Activated naive CD8-positive, alpha-beta T cell treated with anti-CD3 and anti-CD28 coated beads for 36 hours (primary cell): Measurements from ENCODE around the gene RALGPS1. TPM values are rescaled to one million over a fixed set of nuclear protein-coding genes. Genes with fewer than 3 reads are reported as not detected.

ENCODE experiments used
- DNase-seq: peaks from one replicate; pipeline ENCODE4 v3.0.0; 2021
- H3K27ac Mint-ChIP-seq: one replicate; pipeline ENCODE4 v1.8.0; 2022; ENCODE audit warnings: mild to moderate bottlenecking, moderate library complexity, mixed read lengths
- H3K27me3 Mint-ChIP-seq: one replicate; pipeline ENCODE4 v1.8.0; 2022; ENCODE audit warnings: mild to moderate bottlenecking, mixed read lengths
- H3K36me3 Mint-ChIP-seq: one replicate; pipeline ENCODE4 v1.8.0; 2021; ENCODE audit warnings: mild to moderate bottlenecking, mixed read lengths
- H3K4me1 Mint-ChIP-seq: one replicate; pipeline ENCODE4 v1.8.0; 2021; ENCODE audit warnings: mixed read lengths
- H3K4me3 Mint-ChIP-seq: one replicate; pipeline ENCODE4 v1.8.0; 2022; ENCODE audit warnings: mild to moderate bottlenecking, moderate library complexity, mixed read lengths
- H3K9me3 Mint-ChIP-seq: one replicate; pipeline ENCODE4 v1.8.0; 2022; ENCODE audit warnings: mixed read lengths
- total RNA-seq, 2 experiments: library from RNA; stranded (reverse); gene quantifications; one replicate each; pipeline ENCODE4 v1.2.3, GENCODE V29; 2021

RALGPS1 gene
- total RNA-seq, 2 experiments from 2014 or later = 0.56 to 1.1 TPM

DNA sequence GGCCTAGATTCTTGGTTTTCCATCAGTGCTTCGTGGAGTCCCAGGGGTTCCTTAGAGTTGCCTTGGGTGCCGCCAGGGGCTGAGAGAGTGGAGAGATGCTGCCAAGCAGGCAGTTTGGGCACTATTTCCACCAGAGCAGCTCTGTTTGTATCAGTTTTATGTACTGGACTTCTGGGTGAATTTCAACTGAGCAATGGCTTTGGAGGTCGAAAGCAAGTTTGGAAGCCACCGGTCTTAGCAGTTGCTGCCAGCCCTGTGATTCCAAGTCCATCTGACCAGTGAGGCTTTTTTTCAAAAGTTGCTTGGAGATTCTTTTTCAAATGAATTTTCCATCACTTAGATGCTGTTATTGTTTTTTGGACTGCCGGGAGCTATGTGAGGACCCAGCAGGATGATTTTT is 139.4 kb downstream of the RALGPS1 start:
- H3K4me1 Mint-ChIP-seq = peaks cover 5% of the 10 kb centered on the region
- no peaks in the 10 kb centered on the region for H3K36me3 Mint-ChIP-seq
- no peak overlapping the region for H3K4me3 Mint-ChIP-seq
- no peaks in the 10 kb centered on the region for H3K27me3 Mint-ChIP-seq
- no peak for DNase-seq
- H3K27ac Mint-ChIP-seq = no peak overlapping the region
- no peaks in the 10 kb centered on the region for H3K9me3 Mint-ChIP-seq

DNA sequence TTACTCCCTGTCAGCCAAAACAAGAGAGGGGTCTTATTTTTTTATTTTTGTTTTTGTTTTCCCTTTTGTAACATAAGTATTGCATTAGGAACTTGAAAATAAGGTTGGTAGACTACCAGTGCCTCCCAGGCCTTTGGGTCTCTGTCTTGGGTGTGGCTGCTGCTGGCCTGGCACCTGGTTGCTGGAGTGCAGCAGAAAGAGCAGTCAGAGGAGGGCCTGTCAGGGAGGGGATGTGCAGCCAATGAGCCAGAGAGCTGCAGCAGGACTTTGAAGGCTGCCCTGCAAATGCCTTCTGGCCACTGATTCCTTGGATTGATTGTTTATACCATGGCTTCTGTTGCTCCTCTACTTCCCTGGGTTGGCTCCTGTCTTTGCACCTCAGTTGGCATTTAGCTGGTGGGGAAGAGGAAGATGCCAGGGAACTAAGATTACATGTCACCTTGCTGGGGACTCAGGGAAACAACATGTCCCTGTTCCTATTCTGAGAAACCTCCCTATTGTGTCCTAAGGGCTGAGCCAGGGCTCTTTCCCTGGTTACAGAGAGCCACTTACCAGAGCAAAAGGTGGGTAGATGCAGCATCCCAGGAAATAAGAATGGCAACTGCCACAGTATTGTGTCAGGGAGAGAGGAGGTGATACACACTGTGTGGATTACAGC is 141.3 kb downstream of the RALGPS1 start:
- no peaks in the 10 kb centered on the region for H3K27me3 Mint-ChIP-seq
- no peak overlapping the region for H3K27ac Mint-ChIP-seq
- H3K4me1 Mint-ChIP-seq = peaks cover 2% of the 10 kb centered on the region
- no peaks in the 10 kb centered on the region for H3K9me3 Mint-ChIP-seq
- H3K4me3 Mint-ChIP-seq = no peak overlapping the region
- H3K36me3 Mint-ChIP-seq = no peaks in the 10 kb centered on the region
- no peak for DNase-seq

DNA sequence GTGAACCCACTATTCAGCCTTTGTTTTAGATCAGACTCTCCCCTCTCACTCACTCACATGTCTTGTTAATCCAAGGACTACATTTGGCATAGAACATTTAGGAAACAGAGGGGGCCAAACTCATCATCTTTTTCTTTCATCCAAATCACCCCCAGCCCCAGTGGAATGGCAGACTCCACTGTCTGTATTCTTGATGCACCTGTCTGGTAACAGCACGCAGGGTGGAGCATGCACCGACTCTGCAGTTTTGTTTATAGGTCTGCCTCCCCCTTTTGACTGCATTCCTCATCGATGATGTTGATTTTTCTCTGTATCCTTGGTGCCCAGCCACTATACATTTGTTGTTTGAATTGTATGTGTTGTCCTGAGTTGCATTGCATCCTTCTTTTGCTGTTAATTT is 141.9 kb downstream of the RALGPS1 start:
- no peaks in the 10 kb centered on the region for H3K36me3 Mint-ChIP-seq
- no peak for DNase-seq
- no peaks in the 10 kb centered on the region for H3K27me3 Mint-ChIP-seq
- no peak overlapping the region for H3K27ac Mint-ChIP-seq
- H3K4me1 Mint-ChIP-seq = peaks cover 2% of the 10 kb centered on the region
- H3K9me3 Mint-ChIP-seq = no peaks in the 10 kb centered on the region
- no peak overlapping the region for H3K4me3 Mint-ChIP-seq

DNA sequence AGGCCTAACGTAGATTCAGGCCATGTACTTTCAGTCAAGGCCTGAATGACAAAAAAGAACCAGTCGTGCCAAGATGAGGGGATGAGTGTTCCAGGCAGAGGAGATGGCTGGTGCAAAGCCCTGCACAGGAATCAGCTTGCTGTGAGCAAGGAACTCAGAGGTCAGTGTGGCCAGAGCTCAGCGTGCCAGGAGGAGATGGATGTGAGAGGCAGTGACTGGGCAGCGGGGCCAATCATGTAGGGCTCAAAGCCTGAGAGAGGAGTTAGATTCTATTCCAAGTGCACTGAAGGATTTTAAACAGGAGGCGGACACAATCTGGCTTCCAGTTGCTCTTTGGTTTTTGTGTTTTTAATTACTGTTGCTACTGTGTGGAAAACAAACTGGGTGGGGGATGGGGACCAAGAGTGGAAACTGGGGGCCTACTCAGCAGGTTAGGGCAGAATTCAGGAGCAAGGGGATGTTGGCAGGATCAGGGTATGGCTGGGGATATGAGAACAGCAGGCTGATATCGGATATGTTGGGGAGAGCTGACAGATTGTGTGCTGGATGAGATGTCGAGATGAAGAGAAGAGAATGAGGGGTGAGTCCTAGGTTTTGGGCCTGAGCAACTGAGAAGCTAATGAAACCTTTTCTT is 143.5 kb downstream of the RALGPS1 start:
- Mint-ChIP-seq H3K4me3 (no peak overlapping the region), H3K27ac (no peak overlapping the region), H3K9me3 (no peaks in the 10 kb centered on the region), H3K4me1 (peaks cover 2% of the 10 kb centered on the region), H3K27me3 (no peaks in the 10 kb centered on the region), H3K36me3 (no peaks in the 10 kb centered on the region)
- no peak for DNase-seq

- no peaks in the 10 kb centered on the region for H3K9me3 Mint-ChIP-seq
- H3K27ac Mint-ChIP-seq = no peak overlapping the region
- H3K27me3 Mint-ChIP-seq = no peaks in the 10 kb centered on the region
- H3K36me3 Mint-ChIP-seq = no peaks in the 10 kb centered on the region
- H3K4me1 Mint-ChIP-seq = peaks cover 2% of the 10 kb centered on the region
- H3K4me3 Mint-ChIP-seq = no peak overlapping the region
- no peak for DNase-seq
Measured at GRCh38 chr9:127058645-127059021, 144.1 kb downstream of the RALGPS1 start.

GRCh38 chr9:127059030-127059429 is 144.4 kb downstream of the RALGPS1 start:
- Mint-ChIP-seq H3K36me3 (no peaks in the 10 kb centered on the region), H3K27me3 (no peaks in the 10 kb centered on the region), H3K4me1 (peaks cover 2% of the 10 kb centered on the region), H3K27ac (no peak overlapping the region), H3K4me3 (no peak overlapping the region), H3K9me3 (no peaks in the 10 kb centered on the region)
- DNase-seq = no peak

DNA sequence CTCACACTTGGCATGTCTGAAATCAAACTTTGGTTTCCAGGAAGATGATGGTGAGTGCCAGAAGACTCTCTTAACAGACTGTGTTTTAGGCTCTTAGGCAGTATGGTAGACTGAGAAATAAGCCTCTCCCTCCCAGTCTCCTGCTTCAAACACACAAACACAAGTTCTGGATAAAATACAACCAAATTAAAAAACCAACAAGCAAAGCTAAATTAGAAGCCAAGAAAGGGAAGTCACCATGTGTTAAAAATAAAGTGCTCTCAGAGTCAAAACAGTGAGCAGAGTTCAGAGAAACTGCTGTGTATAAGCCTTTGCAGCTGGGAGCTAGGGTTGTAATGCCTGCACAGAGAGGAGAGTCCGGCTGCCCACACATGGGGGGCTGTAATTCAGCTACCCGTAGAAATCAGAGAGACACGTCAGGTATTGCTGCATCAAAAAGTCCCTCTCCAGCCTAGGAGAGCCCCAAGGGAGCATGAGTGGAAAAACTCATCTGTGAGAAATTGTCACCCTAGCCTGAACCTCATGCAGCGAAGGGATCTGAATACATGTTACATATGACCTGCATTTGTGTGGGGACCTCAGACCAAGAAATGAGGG is 145.3 kb downstream of the RALGPS1 start:
- H3K9me3 Mint-ChIP-seq = no peaks in the 10 kb centered on the region
- H3K4me1 Mint-ChIP-seq = peaks cover 2% of the 10 kb centered on the region
- no peaks in the 10 kb centered on the region for H3K27me3 Mint-ChIP-seq
- DNase-seq = no peak
- no peak overlapping the region for H3K27ac Mint-ChIP-seq
- no peak overlapping the region for H3K4me3 Mint-ChIP-seq
- no peaks in the 10 kb centered on the region for H3K36me3 Mint-ChIP-seq

DNA sequence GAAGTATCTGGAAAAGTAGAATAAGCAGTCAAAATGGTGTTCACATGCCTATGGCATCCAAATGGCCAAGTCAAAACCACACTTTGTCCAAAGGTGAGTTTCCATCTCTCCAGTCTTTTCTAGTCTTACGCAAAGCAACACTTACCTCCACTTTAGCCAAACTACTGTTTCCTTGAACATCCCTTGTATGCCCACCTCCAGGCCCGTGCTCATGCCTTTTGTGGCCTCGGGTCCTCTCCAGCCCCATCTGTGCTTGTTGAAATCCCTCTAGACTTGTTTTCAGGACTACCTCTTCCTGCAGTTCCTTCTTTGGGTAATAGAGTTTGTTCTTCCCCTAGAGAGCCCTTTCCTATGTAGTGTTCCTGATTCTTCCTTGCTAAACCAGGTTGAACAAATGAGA is 146.8 kb downstream of the RALGPS1 start:
- Mint-ChIP-seq H3K4me3 (no peak overlapping the region), H3K4me1 (peaks cover 2% of the 10 kb centered on the region), H3K36me3 (no peaks in the 10 kb centered on the region), H3K9me3 (no peaks in the 10 kb centered on the region), H3K27ac (no peak overlapping the region), H3K27me3 (no peaks in the 10 kb centered on the region)
- no peak for DNase-seq

DNA sequence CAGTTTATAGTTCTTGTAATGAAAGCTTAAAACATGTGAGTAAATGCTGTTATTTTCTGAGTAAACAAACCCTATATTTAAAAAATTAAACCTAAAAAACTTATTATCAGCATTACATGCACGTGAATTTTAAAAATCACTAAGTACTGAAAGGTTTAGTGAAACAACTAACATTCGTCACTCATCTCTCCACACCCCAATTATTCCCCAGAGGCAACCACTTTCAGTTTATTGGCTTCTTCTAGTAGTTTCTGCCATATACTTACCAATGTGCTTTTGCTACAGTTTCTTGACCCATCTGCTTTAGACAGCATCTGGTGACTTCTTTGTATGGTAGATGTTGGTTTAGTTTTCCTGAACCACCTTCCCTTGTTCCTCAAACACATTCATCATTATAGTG is 149.8 kb downstream of the RALGPS1 start:
- H3K27me3 Mint-ChIP-seq = no peaks in the 10 kb centered on the region
- no peaks in the 10 kb centered on the region for H3K36me3 Mint-ChIP-seq
- H3K9me3 Mint-ChIP-seq = no peaks in the 10 kb centered on the region
- H3K4me3 Mint-ChIP-seq = no peak overlapping the region
- no peak overlapping the region for H3K27ac Mint-ChIP-seq
- DNase-seq = no peak
- H3K4me1 Mint-ChIP-seq = no peaks in the 10 kb centered on the region

DNA sequence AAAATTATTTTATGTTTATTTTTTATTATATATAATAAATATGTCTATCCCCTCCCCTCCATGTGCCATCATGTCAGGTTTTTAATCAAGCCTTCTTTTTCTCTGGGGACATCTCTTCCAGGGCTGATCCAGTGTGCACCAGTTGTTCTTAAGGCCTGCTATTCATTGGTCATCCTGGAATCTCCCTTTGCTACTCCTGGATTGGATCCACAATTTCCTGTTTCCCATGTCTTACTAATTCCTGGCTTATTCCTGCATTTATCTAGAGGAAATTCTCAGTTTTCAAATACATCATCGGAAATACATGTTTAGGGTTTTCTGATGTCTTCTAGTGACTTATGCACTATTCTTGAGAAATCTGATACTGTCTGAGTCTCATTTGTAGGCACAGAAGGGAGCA is 151.0 kb downstream of the RALGPS1 start:
- no peak overlapping the region for H3K4me3 Mint-ChIP-seq
- H3K4me1 Mint-ChIP-seq = no peaks in the 10 kb centered on the region
- no peaks in the 10 kb centered on the region for H3K36me3 Mint-ChIP-seq
- DNase-seq = no peak
- H3K9me3 Mint-ChIP-seq = no peaks in the 10 kb centered on the region
- H3K27ac Mint-ChIP-seq = no peak overlapping the region
- H3K27me3 Mint-ChIP-seq = no peaks in the 10 kb centered on the region

- DNase-seq = no peak
- H3K27me3 Mint-ChIP-seq = no peaks in the 10 kb centered on the region
- H3K4me3 Mint-ChIP-seq = no peak overlapping the region
- H3K27ac Mint-ChIP-seq = no peak overlapping the region
- H3K9me3 Mint-ChIP-seq = peaks cover 2% of the 10 kb centered on the region
- H3K4me1 Mint-ChIP-seq = no peaks in the 10 kb centered on the region
- peaks cover 2% of the 10 kb centered on the region for H3K36me3 Mint-ChIP-seq
Measured at GRCh38 chr9:127066060-127066850, 151.7 kb downstream of the RALGPS1 start.

- no peaks in the 10 kb centered on the region for H3K27me3 Mint-ChIP-seq
- DNase-seq = no peak
- no peaks in the 10 kb centered on the region for H3K4me1 Mint-ChIP-seq
- no peak overlapping the region for H3K4me3 Mint-ChIP-seq
- no peak overlapping the region for H3K27ac Mint-ChIP-seq
- peaks cover 3% of the 10 kb centered on the region for H3K36me3 Mint-ChIP-seq
- peaks cover 3% of the 10 kb centered on the region for H3K9me3 Mint-ChIP-seq
Measured at GRCh38 chr9:127066851-127067136, 152.2 kb downstream of the RALGPS1 start.

DNA sequence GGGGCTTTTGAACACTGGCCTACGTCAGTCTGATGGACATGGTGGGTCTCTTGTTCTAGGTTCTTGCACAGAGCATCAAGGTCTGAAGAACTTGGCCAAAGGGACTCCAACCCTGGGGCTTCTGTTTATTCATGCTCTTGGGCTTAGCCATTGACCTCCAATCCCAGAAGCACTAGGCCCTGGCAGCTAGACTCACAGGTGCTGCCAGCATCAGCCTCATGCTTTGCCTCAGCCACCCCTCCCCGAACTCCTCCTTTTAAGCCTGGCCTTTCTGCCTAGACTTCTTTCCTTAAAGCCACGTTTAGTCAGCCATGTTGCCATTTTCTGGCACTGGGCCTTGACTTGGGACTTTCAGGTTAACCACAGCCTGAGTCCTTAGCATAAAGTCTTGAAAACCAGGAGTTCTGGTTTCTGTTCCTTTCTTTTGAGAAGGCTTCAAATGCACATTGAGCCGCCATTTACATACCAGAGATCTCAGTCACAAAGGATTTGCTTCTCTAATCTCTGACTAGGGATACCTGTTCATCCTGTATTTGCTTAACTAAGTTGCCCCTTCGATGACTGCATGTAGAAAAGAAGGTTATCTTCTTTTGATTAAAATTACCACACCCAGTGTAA is 153.1 kb downstream of the RALGPS1 start:
- H3K9me3 Mint-ChIP-seq = peaks cover 9% of the 10 kb centered on the region
- no peak overlapping the region for H3K4me3 Mint-ChIP-seq
- H3K27me3 Mint-ChIP-seq = no peaks in the 10 kb centered on the region
- DNase-seq = no peak
- H3K27ac Mint-ChIP-seq = no peak overlapping the region
- peaks cover 9% of the 10 kb centered on the region for H3K36me3 Mint-ChIP-seq
- H3K4me1 Mint-ChIP-seq = no peaks in the 10 kb centered on the region

DNA sequence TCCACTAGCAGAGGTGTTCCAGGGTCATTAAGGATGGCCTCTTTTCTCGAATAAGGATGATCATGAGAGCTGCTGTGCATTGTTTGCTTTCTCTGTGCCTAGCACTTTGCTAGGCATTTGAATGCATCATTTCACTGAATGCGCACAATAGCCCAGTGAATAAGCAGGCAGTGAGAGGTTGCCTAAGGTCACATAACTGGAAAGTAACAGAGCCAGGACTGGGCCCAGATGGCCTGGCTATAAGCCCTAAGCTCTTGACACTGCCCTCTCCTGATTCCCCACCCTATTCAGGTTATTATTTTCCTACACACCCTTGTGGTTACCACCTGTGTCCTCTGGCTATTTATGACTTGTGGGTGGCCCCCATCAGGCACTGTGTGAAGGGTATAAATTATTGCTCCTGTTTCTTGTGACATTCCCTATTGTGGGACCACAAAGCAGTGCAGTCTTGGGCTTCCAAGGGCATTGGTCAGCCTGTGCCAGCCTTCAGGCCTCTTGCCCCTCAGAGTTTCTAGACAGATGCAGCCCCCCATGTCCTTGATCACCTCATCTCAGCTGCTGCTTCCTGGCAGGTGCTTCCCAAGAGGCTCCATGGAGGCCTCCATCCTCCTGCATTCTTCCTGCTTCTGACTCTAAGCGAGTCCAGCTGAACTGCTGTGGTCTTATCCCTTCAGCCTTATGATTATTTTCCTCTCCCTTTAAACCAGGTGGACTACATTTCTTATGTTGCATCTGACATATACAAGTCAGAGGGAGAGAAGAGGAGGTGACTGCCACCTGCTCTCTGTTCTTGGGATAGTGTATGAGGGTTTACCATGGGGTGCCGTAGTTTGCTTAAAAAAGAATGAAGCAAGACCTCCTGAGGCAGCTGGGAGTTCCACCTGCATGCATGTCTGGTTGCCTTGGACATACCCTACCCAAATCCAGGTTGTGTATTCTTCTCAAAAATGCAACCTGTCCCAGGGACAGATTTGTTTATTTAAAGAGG is 160.3 kb downstream of the RALGPS1 start:
- Mint-ChIP-seq H3K27ac (no peak overlapping the region), H3K4me1 (no peaks in the 10 kb centered on the region)

More for the DNA sequence above, 160.3 kb downstream of the RALGPS1 start:
- Mint-ChIP-seq H3K27me3 (no peaks in the 10 kb centered on the region), H3K9me3 (peaks cover 9% of the 10 kb centered on the region), H3K4me3 (no peak overlapping the region), H3K36me3 (peaks cover 9% of the 10 kb centered on the region)
- DNase-seq = no peak
